Endothelial cell of umbilical vein (primary cell): ENCODE results near the gene TLCD5.

Source experiments
- MAX ChIP-seq: IDR thresholded peaks from 2 replicates; pipeline ENCODE4 v1.6.1; 2011; ENCODE audit not compliant: insufficient read depth, insufficient read length
- POLR2AphosphoS5 ChIP-seq: IDR thresholded peaks from 2 replicates; pipeline ENCODE4 v1.6.1; 2012; ENCODE audit warnings: low read depth, mild to moderate bottlenecking, control low read depth, low read length, moderate library complexity; ENCODE audit not compliant: insufficient read depth

DNA sequence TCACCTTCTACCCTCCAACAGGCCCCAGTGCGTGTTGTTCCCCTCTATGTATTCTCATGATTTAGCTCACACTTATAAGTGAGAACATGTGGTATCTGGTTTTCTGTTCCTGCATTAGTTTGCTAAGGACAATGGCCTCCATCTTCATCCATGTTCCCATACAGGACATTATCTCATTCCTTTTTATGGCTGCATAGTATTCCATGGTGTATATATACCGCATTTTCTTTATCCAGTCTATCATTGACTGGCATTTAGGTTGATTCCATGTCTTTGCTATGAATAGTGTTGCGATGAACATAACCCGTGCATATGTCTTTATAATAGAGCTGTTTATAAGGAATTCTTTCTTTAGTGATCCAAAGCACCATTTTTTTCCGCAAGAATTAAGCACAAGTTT lies 28.5 kb upstream of the TLCD5 start:
- TF ChIP-seq POLR2AphosphoS5 (no peak), MAX (no peak)
